ACC112 (cell line): Measurements from ENCODE around the gene MBTD1.
A peak's percentile ranks its signal among the peaks of the same experiment; 100 is the strongest.

ENCODE experiments used
- H2AFZ ChIP-seq: fragments of 200-600 bp; sonication (generic); one replicate; pipeline ENCODE4 v1.6.0; 2017; ENCODE audit warnings: antibody characterized with exemption, low read length; ENCODE audit not compliant: unreplicated experiment
- H3K27ac ChIP-seq: fragments of 200-600 bp; sonication (generic); 2 replicates; pipeline ENCODE4 v1.5.1; 2014; ENCODE audit warnings: low read depth, mild to moderate bottlenecking, antibody characterized with exemption, low read length, moderate library complexity
- H3K27me3 ChIP-seq: fragments of 200-600 bp; sonication (generic); 2 replicates; pipeline ENCODE4 v1.6.1; 2014; ENCODE audit warnings: mild to moderate bottlenecking, antibody characterized with exemption, low read length, moderate library complexity, mixed read lengths; ENCODE audit not compliant: insufficient read depth
- H3K36me3 ChIP-seq: fragments of 200-600 bp; sonication (generic); 2 replicates; pipeline ENCODE4 v1.6.1; 2016; ENCODE audit warnings: mild to moderate bottlenecking, antibody characterized with exemption, low read length, moderate library complexity, mixed read lengths; ENCODE audit not compliant: insufficient read depth
- H3K4me1 ChIP-seq: fragments of 200-600 bp; sonication (generic); one replicate; pipeline ENCODE4 v1.6.1; 2016; ENCODE audit warnings: low read length, mixed read lengths; ENCODE audit not compliant: insufficient read depth, unreplicated experiment, control insufficient read depth
- H3K4me3 ChIP-seq: fragments of 200-600 bp; sonication (generic); 2 replicates; pipeline ENCODE4 v1.5.1; 2014; ENCODE audit warnings: mild to moderate bottlenecking, low read depth, low read length
- H3K79me2 ChIP-seq: fragments of 200-600 bp; sonication (generic); one replicate; pipeline ENCODE4 v1.6.0; 2016; ENCODE audit warnings: low read length; ENCODE audit not compliant: control insufficient read depth, unreplicated experiment, insufficient read depth

The MBTD1 gene

DNA sequence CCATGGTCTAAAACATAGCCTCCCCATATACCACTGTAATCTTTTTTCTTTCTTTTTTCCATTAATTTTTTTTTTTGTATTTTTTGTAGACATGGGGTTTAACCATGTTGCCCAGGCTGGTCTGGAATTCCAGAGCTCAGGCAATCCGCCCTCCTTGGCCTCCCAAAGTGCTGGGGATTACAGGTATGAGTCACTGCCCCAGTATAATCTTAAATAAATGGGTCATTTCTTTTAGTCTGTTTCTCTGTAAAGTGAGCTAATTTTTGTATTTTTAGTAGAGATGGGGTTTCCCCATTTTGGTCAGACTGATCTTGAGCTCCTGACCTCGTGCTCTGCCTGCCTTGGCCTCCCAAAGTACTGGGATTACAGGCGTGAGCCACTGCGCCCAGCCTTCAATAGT lies 112.2 kb downstream of the MBTD1 start:
- H3K79me2 ChIP-seq: no peaks in the 10 kb centered on the region
- no peaks in the 10 kb centered on the region for H3K27me3 ChIP-seq
- no peaks in the 10 kb centered on the region for H3K36me3 ChIP-seq
- H3K4me3 ChIP-seq: no peak overlapping the region
- peaks cover 17% of the 10 kb centered on the region for H3K4me1 ChIP-seq
- no peak overlapping the region; the same call in 1 of the 2 replicates for H3K27ac ChIP-seq
- no peak overlapping the region for H2AFZ ChIP-seq

- Histone ChIP-seq H2AFZ (no peak overlapping the region), H3K4me1 (peaks cover 13% of the 10 kb centered on the region), H3K27me3 (no peaks in the 10 kb centered on the region)
These were observed 115.4 kb downstream of the MBTD1 start for GRCh38 chr17:51144266-51145022.

DNA sequence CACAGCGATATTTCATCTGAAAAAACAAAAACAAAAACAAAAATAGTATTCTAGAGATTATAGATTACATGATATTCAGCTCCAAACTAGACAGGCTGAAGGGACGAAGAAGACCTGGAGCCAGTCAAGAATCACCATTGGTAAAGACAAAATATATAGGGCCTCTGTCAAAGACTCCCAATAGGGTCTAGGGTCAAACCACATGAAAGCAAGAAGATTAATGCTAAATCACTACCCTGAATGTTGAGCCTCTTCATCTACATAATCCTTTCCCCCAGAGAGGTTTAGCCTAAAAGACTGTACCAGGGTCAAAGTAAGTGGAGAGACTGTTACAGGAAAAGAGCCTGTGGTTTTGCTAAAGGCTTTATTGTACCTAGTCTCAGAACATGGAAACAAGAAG lies 117.3 kb downstream of the MBTD1 start:
- no peaks in the 10 kb centered on the region for H3K27me3 ChIP-seq
- no peaks in the 10 kb centered on the region for H3K36me3 ChIP-seq
- no peak overlapping the region for H2AFZ ChIP-seq
- H3K4me1 ChIP-seq: peaks cover 12% of the 10 kb centered on the region
- no peaks in the 10 kb centered on the region for H3K79me2 ChIP-seq
- no peak overlapping the region for H3K4me3 ChIP-seq
- H3K27ac ChIP-seq: no peak overlapping the region

More at GRCh38 chr17:51144266-51145022, 115.4 kb downstream of the MBTD1 start:
- Histone ChIP-seq H3K79me2 (no peaks in the 10 kb centered on the region), H3K27ac (no peak overlapping the region), H3K36me3 (no peaks in the 10 kb centered on the region), H3K4me3 (no peak overlapping the region)

GRCh38 chr17:51135956-51136355 lies 123.9 kb downstream of the MBTD1 start:
- Histone ChIP-seq H3K4me1 (peaks cover 16% of the 10 kb centered on the region), H3K4me3 (no peak overlapping the region), H3K27ac (no peak overlapping the region), H3K36me3 (no peaks in the 10 kb centered on the region), H2AFZ (no peak overlapping the region), H3K79me2 (no peaks in the 10 kb centered on the region), H3K27me3 (no peaks in the 10 kb centered on the region)

- H3K36me3 ChIP-seq: no peaks in the 10 kb centered on the region
- peak overlapping the region; percentile 63; the same call in 1 of the 2 replicates for H3K27ac ChIP-seq
- no peaks in the 10 kb centered on the region for H3K27me3 ChIP-seq
- no peak overlapping the region for H3K4me3 ChIP-seq
- H3K4me1 ChIP-seq: peaks cover 16% of the 10 kb centered on the region
- H3K79me2 ChIP-seq: no peaks in the 10 kb centered on the region
- peak overlapping the region; percentile 53 for H2AFZ ChIP-seq
These were observed 126.5 kb downstream of the MBTD1 start for GRCh38 chr17:51133365-51133764.

- peak overlapping the region; percentile 53 for H2AFZ ChIP-seq
- H3K27me3 ChIP-seq: no peaks in the 10 kb centered on the region
- H3K36me3 ChIP-seq: no peaks in the 10 kb centered on the region
- H3K79me2 ChIP-seq: no peaks in the 10 kb centered on the region
- peaks cover 16% of the 10 kb centered on the region for H3K4me1 ChIP-seq
- H3K4me3 ChIP-seq: no peak overlapping the region
- H3K27ac ChIP-seq: peak overlapping the region; percentile 63; the same call in 1 of the 2 replicates
These were observed 126.9 kb downstream of the MBTD1 start for GRCh38 chr17:51132964-51133319.

GRCh38 chr17:51128076-51128475 lies 131.8 kb downstream of the MBTD1 start:
- Histone ChIP-seq H3K79me2 (no peaks in the 10 kb centered on the region), H3K4me1 (peaks cover 11% of the 10 kb centered on the region), H3K4me3 (no peak overlapping the region), H3K36me3 (no peaks in the 10 kb centered on the region), H3K27ac (no peak overlapping the region), H2AFZ (no peak overlapping the region), H3K27me3 (no peaks in the 10 kb centered on the region)
